ENCODE results near the gene TRANK1. TPM values are rescaled to one million over a fixed set of nuclear protein-coding genes. Genes with fewer than 3 reads are reported as not detected.

Gene TRANK1
- total and polyA plus RNA-seq, 2 of the 8 experiments (the other 6 are each of a cell fraction or from before 2014, with no cell fraction given): 2.9 to 8.8 TPM

DNA sequence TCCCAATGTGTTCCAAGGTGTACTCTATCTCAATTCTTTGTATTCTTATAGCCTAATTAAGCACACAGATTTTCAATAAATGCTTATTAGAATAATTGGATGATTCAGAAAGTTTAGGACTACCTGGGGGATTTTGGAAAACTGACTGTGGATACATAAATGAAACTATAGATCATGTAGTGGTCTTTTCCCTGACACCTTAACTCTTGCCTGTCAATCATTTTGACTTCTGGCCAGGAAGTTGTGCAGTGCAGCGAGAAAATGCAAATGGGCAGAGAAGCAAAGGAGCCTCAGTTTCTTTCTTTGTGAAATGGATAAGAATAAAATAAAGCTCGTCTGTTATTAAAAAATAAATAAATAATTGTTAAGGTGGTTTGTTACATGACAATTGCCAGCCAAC, 133.1 kb downstream of the TRANK1 start:
- H2BK120ac ChIP-seq (replicated peaks; ENCODE audit: low read depth, low read length): no peak overlapping the region
- H4K91ac ChIP-seq (replicated peaks; ENCODE audit: insufficient read length, low read length): no peak overlapping the region
- no peak overlapping the region for H2BK15ac ChIP-seq (ENCODE audit: low read length)
- H3K79me1 ChIP-seq (ENCODE audit: low read depth, low read length): no peaks in the 10 kb centered on the region
- ChIA-PET POLR2A (ENCODE audit: partially characterized antibody) (no interaction called here), CTCF (ENCODE audit: partially characterized antibody) (interaction anchor here (0.6 to 10.8 kb wide), 14 partner anchors 8 to 678 kb away, joined by 3 to 106 read pairs (median 6); no protein-coding TSS in a partner anchor)
- DNase-seq (ENCODE audit: low read depth in 1 of 2, low spot score in 2 of 2) (no peak), FAIRE-seq (no peak)
- H4K5ac ChIP-seq (ENCODE audit: insufficient read length, low read depth, low read length): no peak overlapping the region
- no peaks in the 10 kb centered on the region for H4K20me1 ChIP-seq (replicated peaks in 1 of 2; ENCODE audit: control insufficient read depth in 1 of 2, insufficient read depth in 2 of 2, low read length in 2 of 2)
- no peak overlapping the region for H3K9ac ChIP-seq (replicated peaks in 1 of 4; ENCODE audit: extremely low read depth in 1 of 4, low read depth in 3 of 4, low read length in 3 of 4)
- no peak overlapping the region for H3K4me3 ChIP-seq (ENCODE audit: extremely low read depth in 1 of 4, insufficient read depth in 2 of 4, low read depth in 3 of 4, low read length in 4 of 4)
- H3K36me3 ChIP-seq (ENCODE audit: control insufficient read depth in 2 of 4, insufficient read depth in 4 of 4, low read length in 3 of 4): no peaks in the 10 kb centered on the region
- H2BK12ac ChIP-seq (ENCODE audit: low read depth, low read length): no peak overlapping the region
- H3K4me1 ChIP-seq (replicated peaks in 1 of 4; ENCODE audit: control insufficient read depth in 3 of 4, insufficient read depth in 4 of 4, low read length in 3 of 4): no peaks in the 10 kb centered on the region; a peak in 1 of 7 replicates
- no peak overlapping the region for H2BK20ac ChIP-seq (ENCODE audit: low read length)
- no peak overlapping the region for H3K18ac ChIP-seq (ENCODE audit: extremely low read depth, low read length)
- H4K8ac ChIP-seq (ENCODE audit: extremely low read depth, insufficient read depth, low read length): no peak overlapping the region
- H3K4me2 ChIP-seq (ENCODE audit: insufficient read depth in 1 of 2, low read depth in 2 of 2, low read length in 2 of 2): no peak overlapping the region
- no peaks in the 10 kb centered on the region for H3K27me3 ChIP-seq (replicated peaks in 1 of 4; ENCODE audit: control insufficient read depth in 3 of 4, extremely low read depth in 1 of 4, insufficient read depth in 3 of 4, low read length in 3 of 4)
- no peak overlapping the region for H3K27ac ChIP-seq (ENCODE audit: low read depth, low read length)
- no peaks in the 10 kb centered on the region for H3K9me3 ChIP-seq (ENCODE audit: insufficient read depth in 2 of 2, low read depth in 1 of 2, low read length in 1 of 2)
- H2AFZ ChIP-seq (ENCODE audit: low read length): no peak overlapping the region
- H3K23me2 ChIP-seq (ENCODE audit: low read depth, low read length): no peaks in the 10 kb centered on the region
- H3K56ac ChIP-seq (replicated peaks; ENCODE audit: insufficient read length, low read depth, low read length): no peak overlapping the region
- TF ChIP-seq MAFK (IDR thresholded peaks at IDR 0.05; ENCODE audit: low read depth, low read length) (no peak), SAP30 (IDR thresholded peaks at IDR 0.05; ENCODE audit: insufficient read depth, insufficient replicate concordance, low read length) (no peak), EZH2 (IDR thresholded peaks at IDR 0.05; ENCODE audit: low read depth, low read length, severe bottlenecking) (no peak)
- H3K14ac ChIP-seq (ENCODE audit: insufficient read length): no peak overlapping the region
- H3K79me2 ChIP-seq (ENCODE audit: control insufficient read depth in 1 of 2, insufficient read depth in 2 of 2, low read length in 2 of 2): no peaks in the 10 kb centered on the region
- no peak overlapping the region for H3K23ac ChIP-seq (ENCODE audit: insufficient read length)
- H3K4ac ChIP-seq (replicated peaks; ENCODE audit: insufficient read length, low read depth, low read length): no peak overlapping the region
- WGBS, 2 experiments (ENCODE audit: extremely low coverage in 1 of 2, insufficient coverage in 1 of 2, insufficient read length in 1 of 2, insufficient replicate concordance in 2 of 2, low coverage in 1 of 2, low lambda C conversion rate in 2 of 2, missing lambda C conversion rate in 1 of 2): 93% methylated on average over 2 of the region's 2 CpGs; no CpG with 5 or more reads in 1 of the 2 experiments
- H2BK5ac ChIP-seq (ENCODE audit: low read depth, low read length): no peak overlapping the region
- no peak overlapping the region for H2AK5ac ChIP-seq (ENCODE audit: low read depth, low read length)

Data from H1 (cell line).